Measurements from ENCODE around the gene CBFB.

DNA sequence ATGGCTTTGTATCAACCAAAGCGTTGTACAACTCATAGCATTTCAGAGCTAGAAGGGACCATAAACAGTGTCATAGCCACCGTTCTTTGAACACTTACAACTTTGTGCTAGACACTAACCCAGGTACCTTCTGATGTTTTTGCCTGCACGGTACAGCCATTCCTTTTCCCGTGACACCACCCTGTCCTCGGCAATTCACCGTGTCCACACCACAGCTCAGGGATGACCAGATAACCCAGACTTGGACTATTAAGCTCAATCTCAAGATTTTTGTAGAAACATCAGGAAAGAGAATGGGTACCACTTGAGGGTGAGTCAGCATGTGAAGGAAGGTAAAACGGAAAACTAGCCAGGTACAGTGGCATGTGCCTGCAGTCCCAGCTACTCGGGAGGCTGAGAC, 9.8 kb upstream of the CBFB start:
- TF ChIP-seq, protein P1, sequence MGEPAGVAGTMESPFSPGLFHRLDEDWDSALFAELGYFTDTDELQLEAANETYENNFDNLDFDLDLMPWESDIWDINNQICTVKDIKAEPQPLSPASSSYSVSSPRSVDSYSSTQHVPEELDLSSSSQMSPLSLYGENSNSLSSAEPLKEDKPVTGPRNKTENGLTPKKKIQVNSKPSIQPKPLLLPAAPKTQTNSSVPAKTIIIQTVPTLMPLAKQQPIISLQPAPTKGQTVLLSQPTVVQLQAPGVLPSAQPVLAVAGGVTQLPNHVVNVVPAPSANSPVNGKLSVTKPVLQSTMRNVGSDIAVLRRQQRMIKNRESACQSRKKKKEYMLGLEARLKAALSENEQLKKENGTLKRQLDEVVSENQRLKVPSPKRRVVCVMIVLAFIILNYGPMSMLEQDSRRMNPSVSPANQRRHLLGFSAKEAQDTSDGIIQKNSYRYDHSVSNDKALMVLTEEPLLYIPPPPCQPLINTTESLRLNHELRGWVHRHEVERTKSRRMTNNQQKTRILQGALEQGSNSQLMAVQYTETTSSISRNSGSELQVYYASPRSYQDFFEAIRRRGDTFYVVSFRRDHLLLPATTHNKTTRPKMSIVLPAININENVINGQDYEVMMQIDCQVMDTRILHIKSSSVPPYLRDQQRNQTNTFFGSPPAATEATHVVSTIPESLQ (CRISPR knock-in tag; IDR thresholded peaks at IDR 0.05): no peak
- no peak for TF ChIP-seq PHF8 (IDR thresholded peaks at IDR 0.05; ENCODE audit: borderline replicate concordance, low read length)
- no peak for TF ChIP-seq POLR2AphosphoS5 (IDR thresholded peaks at IDR 0.05; ENCODE audit: control insufficient read depth, insufficient read depth, low read depth, low read length)
- TF ChIP-seq, protein P2, sequence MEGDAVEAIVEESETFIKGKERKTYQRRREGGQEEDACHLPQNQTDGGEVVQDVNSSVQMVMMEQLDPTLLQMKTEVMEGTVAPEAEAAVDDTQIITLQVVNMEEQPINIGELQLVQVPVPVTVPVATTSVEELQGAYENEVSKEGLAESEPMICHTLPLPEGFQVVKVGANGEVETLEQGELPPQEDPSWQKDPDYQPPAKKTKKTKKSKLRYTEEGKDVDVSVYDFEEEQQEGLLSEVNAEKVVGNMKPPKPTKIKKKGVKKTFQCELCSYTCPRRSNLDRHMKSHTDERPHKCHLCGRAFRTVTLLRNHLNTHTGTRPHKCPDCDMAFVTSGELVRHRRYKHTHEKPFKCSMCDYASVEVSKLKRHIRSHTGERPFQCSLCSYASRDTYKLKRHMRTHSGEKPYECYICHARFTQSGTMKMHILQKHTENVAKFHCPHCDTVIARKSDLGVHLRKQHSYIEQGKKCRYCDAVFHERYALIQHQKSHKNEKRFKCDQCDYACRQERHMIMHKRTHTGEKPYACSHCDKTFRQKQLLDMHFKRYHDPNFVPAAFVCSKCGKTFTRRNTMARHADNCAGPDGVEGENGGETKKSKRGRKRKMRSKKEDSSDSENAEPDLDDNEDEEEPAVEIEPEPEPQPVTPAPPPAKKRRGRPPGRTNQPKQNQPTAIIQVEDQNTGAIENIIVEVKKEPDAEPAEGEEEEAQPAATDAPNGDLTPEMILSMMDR (IDR thresholded peaks at IDR 0.05 in 2 of 3, conservative IDR thresholded peaks at IDR 0.05 in 1 of 3; ENCODE audit: insufficient read depth in 2 of 3, low read depth in 1 of 3, low read length in 3 of 3): no peak
- TF ChIP-seq, protein P3, sequence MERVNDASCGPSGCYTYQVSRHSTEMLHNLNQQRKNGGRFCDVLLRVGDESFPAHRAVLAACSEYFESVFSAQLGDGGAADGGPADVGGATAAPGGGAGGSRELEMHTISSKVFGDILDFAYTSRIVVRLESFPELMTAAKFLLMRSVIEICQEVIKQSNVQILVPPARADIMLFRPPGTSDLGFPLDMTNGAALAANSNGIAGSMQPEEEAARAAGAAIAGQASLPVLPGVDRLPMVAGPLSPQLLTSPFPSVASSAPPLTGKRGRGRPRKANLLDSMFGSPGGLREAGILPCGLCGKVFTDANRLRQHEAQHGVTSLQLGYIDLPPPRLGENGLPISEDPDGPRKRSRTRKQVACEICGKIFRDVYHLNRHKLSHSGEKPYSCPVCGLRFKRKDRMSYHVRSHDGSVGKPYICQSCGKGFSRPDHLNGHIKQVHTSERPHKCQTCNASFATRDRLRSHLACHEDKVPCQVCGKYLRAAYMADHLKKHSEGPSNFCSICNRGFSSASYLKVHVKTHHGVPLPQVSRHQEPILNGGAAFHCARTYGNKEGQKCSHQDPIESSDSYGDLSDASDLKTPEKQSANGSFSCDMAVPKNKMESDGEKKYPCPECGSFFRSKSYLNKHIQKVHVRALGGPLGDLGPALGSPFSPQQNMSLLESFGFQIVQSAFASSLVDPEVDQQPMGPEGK (CRISPR knock-in tag; IDR thresholded peaks at IDR 0.05; ENCODE audit: borderline replicate concordance): no peak
- no peak for TF ChIP-seq RFX5 (IDR thresholded peaks at IDR 0.05; ENCODE audit: low read depth, low read length)
- TF ChIP-seq SP1 (CRISPR knock-in tag; IDR thresholded peaks at IDR 0.05): no peak
- TF ChIP-seq, protein P4, sequence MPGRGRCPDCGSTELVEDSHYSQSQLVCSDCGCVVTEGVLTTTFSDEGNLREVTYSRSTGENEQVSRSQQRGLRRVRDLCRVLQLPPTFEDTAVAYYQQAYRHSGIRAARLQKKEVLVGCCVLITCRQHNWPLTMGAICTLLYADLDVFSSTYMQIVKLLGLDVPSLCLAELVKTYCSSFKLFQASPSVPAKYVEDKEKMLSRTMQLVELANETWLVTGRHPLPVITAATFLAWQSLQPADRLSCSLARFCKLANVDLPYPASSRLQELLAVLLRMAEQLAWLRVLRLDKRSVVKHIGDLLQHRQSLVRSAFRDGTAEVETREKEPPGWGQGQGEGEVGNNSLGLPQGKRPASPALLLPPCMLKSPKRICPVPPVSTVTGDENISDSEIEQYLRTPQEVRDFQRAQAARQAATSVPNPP (IDR thresholded peaks at IDR 0.05; ENCODE audit: borderline replicate concordance, insufficient read depth, insufficient read length): no peak
- TF ChIP-seq TBL1XR1 (IDR thresholded peaks at IDR 0.05; ENCODE audit: low read length in 2 of 2): no peak
- no peak for TF ChIP-seq PHF21A (IDR thresholded peaks at IDR 0.05; ENCODE audit: borderline replicate concordance, low read depth)
